ENCODE data around the gene DUSP12. TPM values are rescaled to one million over a fixed set of nuclear protein-coding genes. Genes with fewer than 3 reads are reported as not detected.

Gene DUSP12
- total and polyA plus RNA-seq, 2 experiments from 2014 or later: 35.4 to 47.9 TPM

DNA sequence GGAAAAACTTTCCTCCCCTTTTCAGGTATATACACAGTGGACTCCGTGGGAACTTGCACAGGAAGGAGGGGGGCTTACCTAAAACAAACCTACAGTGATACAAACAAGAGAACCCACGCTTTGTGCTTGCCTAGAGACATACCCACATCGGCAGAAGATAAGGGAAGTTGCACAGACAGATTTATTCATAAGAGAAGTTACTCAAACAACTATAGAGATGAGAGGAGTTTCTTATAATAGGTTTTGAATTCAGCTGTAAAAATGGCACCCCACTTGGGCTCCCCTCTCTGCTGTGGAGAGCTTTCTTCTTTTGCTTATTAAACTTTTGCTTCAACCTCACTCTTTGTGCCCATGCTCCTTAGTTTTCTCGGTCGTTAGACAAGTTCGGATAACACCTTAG, 1.8 kb upstream of the DUSP12 start:
- Histone ChIP-seq H3K9me2 (replicated peaks; ENCODE audit: insufficient read depth) (no peaks in the 10 kb centered on the region), H3K4me1 (ENCODE audit: insufficient read depth) (peaks cover 12% of the 10 kb centered on the region), H2AFZ (no peak overlapping the region), H3K4me2 (no peak overlapping the region), H3K27ac (no peak overlapping the region), H3K36me3 (replicated peaks; ENCODE audit: insufficient read depth, low read depth) (no peaks in the 10 kb centered on the region), H3K4me3 (no peak overlapping the region), H3K9me3 (ENCODE audit: low read depth) (no peaks in the 10 kb centered on the region), H4K20me1 (ENCODE audit: insufficient read depth, poor library complexity, severe bottlenecking) (peaks cover 13% of the 10 kb centered on the region), H3K79me2 (peaks cover 25% of the 10 kb centered on the region), H3K27me3 (no peaks in the 10 kb centered on the region)
- TF ChIP-seq EZH2 (IDR thresholded peaks at IDR 0.05; ENCODE audit: borderline replicate concordance): no peak
- TF ChIP-seq EZH2phosphoT487 (IDR thresholded peaks at IDR 0.05; ENCODE audit: low read depth, severe bottlenecking, unreplicated experiment): no peak
- TF ChIP-seq, protein P1, sequence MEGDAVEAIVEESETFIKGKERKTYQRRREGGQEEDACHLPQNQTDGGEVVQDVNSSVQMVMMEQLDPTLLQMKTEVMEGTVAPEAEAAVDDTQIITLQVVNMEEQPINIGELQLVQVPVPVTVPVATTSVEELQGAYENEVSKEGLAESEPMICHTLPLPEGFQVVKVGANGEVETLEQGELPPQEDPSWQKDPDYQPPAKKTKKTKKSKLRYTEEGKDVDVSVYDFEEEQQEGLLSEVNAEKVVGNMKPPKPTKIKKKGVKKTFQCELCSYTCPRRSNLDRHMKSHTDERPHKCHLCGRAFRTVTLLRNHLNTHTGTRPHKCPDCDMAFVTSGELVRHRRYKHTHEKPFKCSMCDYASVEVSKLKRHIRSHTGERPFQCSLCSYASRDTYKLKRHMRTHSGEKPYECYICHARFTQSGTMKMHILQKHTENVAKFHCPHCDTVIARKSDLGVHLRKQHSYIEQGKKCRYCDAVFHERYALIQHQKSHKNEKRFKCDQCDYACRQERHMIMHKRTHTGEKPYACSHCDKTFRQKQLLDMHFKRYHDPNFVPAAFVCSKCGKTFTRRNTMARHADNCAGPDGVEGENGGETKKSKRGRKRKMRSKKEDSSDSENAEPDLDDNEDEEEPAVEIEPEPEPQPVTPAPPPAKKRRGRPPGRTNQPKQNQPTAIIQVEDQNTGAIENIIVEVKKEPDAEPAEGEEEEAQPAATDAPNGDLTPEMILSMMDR (IDR thresholded peaks at IDR 0.05; ENCODE audit: poor library complexity): no peak
- DNase-seq (ENCODE audit: low spot score): no peak
- 51% methylated on average over 6 of the region's 6 CpGs for WGBS (ENCODE audit: low lambda C conversion rate, missing lambda C conversion rate)

DNA sequence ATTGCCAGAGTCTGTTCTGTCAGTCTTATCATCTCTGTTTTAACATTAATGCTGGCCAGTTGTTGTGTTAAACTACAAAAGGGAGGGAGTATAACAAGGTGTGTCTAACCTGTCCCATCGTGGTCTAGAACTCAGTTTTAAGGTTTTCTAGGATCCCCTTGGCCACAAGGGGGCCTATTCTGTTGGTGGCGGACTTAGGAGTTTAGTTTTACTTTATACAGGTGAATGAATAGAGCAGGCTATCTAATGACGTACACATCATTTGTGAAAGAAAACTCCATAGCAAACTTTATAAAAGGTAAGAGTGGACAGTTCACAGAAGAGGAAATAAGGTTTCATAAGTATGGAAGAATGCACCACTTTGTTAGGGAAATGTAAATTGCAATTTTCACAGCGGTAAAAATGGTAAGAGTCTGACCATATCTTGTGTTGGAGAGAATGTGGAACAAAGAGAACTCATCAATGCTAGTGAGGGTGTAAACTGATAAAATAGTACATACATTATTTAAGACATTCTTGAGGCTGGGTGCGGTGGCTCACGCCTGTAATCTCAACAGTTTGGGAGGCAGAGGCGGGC, 14.0 kb downstream of the DUSP12 start:
- H3K27me3 ChIP-seq: no peaks in the 10 kb centered on the region
- peaks cover 6% of the 10 kb centered on the region for H3K4me1 ChIP-seq (ENCODE audit: insufficient read depth)
- TF ChIP-seq EZH2phosphoT487 (IDR thresholded peaks at IDR 0.05; ENCODE audit: low read depth, severe bottlenecking, unreplicated experiment) (no peak), EZH2 (IDR thresholded peaks at IDR 0.05; ENCODE audit: borderline replicate concordance) (no peak)
- TF ChIP-seq, protein P1 (IDR thresholded peaks at IDR 0.05; ENCODE audit: poor library complexity): peak; percentile 38
- WGBS (ENCODE audit: low lambda C conversion rate, missing lambda C conversion rate): 71% methylated on average over 7 of the region's 7 CpGs
- peaks cover 22% of the 10 kb centered on the region for H3K79me2 ChIP-seq
- H3K27ac ChIP-seq: no peak overlapping the region
- peak; percentile 38 for DNase-seq (ENCODE audit: low spot score)
- H3K4me2 ChIP-seq: no peak overlapping the region
- H3K9me3 ChIP-seq (ENCODE audit: low read depth): no peaks in the 10 kb centered on the region
- H4K20me1 ChIP-seq (ENCODE audit: insufficient read depth, poor library complexity, severe bottlenecking): no peaks in the 10 kb centered on the region
- no peaks in the 10 kb centered on the region for H3K9me2 ChIP-seq (replicated peaks; ENCODE audit: insufficient read depth)
- H3K4me3 ChIP-seq: no peak overlapping the region
- no peaks in the 10 kb centered on the region for H3K36me3 ChIP-seq (replicated peaks; ENCODE audit: insufficient read depth, low read depth)
- no peak overlapping the region for H2AFZ ChIP-seq

DNA sequence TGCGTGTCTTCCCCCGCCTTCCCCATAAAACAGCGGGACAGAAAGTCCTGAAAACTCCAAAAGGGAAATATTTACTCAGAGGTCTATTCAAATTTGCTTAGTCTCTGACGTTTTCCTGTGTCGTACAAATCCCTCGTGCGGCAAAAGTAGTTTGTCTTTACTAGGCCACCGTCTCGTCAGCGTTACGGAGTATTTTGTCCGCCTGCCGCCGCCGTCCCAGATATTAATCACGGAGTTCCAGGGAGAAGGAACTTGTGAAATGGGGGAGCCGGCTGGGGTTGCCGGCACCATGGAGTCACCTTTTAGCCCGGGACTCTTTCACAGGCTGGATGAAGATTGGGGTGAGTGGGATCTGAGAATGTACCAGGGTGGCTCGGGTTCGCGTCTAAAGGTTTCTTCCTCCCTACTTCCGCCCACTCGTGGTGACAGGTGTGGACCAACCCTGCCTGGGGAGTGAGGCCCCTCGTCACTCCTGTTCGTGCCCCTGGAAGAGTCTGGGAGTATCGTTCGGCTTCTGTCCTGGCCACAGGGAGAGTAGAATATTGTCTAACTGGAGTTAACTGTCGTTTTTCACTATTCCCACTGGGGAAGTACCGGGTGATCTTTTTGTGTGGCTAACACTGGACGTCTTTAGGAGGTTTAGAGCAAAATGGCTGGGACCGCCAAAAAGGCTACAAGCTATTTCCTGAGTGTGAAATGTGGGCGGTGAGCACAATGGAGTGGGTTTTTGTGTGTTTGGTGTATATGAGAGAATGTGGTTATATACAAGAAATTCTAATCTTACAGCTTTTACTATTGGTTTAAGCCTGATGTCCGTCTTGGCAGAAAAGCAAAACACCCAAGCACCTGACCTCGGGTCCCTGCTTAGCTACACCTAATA, 16.8 kb downstream of the DUSP12 start, which contains the start of gene ATF6:
Gene ATF6 (plus strand): TSS at position 219 of the 880 bp plus-strand sequence. CDS start 41 bp downstream, at position 260.
- H3K79me2 ChIP-seq: peaks cover 48% of the 10 kb centered on the region

More for the DNA sequence above, 16.8 kb downstream of the DUSP12 start, which contains the start of gene ATF6:
- H3K9me3 ChIP-seq (ENCODE audit: low read depth): no peaks in the 10 kb centered on the region
- peak within 1 kb of the TSS; percentile 77 for H3K4me2 ChIP-seq
- no peaks in the 10 kb centered on the region for H3K9me2 ChIP-seq (replicated peaks; ENCODE audit: insufficient read depth)
- H3K27ac ChIP-seq: peak within 1 kb of the TSS; percentile 87
- under 1% methylated on average over 35 of the region's 35 CpGs for WGBS (ENCODE audit: low lambda C conversion rate, missing lambda C conversion rate)
- H4K20me1 ChIP-seq (ENCODE audit: insufficient read depth, poor library complexity, severe bottlenecking): no peaks in the 10 kb centered on the region
- DNase-seq (ENCODE audit: low spot score): peak; percentile 92
- H3K27me3 ChIP-seq: no peaks in the 10 kb centered on the region
- no peaks in the 10 kb centered on the region for H3K36me3 ChIP-seq (replicated peaks; ENCODE audit: insufficient read depth, low read depth)
- peak within 1 kb of the TSS; percentile 60 for H2AFZ ChIP-seq
- peaks cover 6% of the 10 kb centered on the region for H3K4me1 ChIP-seq (ENCODE audit: insufficient read depth)
- peak within 1 kb of the TSS; percentile 44 for H3K4me3 ChIP-seq
- TF ChIP-seq EZH2 (IDR thresholded peaks at IDR 0.05; ENCODE audit: borderline replicate concordance): no peak
- TF ChIP-seq, protein P1 (IDR thresholded peaks at IDR 0.05; ENCODE audit: poor library complexity): no peak
- TF ChIP-seq EZH2phosphoT487 (IDR thresholded peaks at IDR 0.05; ENCODE audit: low read depth, severe bottlenecking, unreplicated experiment): no peak
